ENCODE data around the gene DEUP1. TPM values are rescaled to one million over a fixed set of nuclear protein-coding genes. Genes with fewer than 3 reads are reported as not detected.

DEUP1 gene
- total RNA-seq, 1 experiment from 2014 or later, result 0.44 TPM

GRCh38 chr11:93476796-93477195 lies 146.3 kb downstream of the DEUP1 start:
- H3K36me3 Mint-ChIP-seq, result peaks cover 21% of the 10 kb centered on the region
- CTCF ChIA-PET, result no interaction called here
- 0 out of 2 replicates have a peak overlapping the region, but pooled peaks have one; percentile 22 for H3K27ac Mint-ChIP-seq
- TF ChIP-seq ZBTB21 (CRISPR knock-in tag; IDR thresholded peaks at IDR 0.05; ENCODE audit: borderline replicate concordance) (no peak), AFF4 (CRISPR knock-in tag; IDR thresholded peaks at IDR 0.05; ENCODE audit: borderline replicate concordance) (no peak), MLX (CRISPR knock-in tag; IDR thresholded peaks at IDR 0.05) (no peak), HMGA2 (CRISPR knock-in tag; IDR thresholded peaks at IDR 0.05) (no peak), ATF3 (CRISPR knock-in tag; conservative IDR thresholded peaks at IDR 0.05) (no peak), PRDM15 (CRISPR knock-in tag; IDR thresholded peaks at IDR 0.05) (no peak)
- no peaks in the 10 kb centered on the region for H3K27me3 Mint-ChIP-seq (ENCODE audit: low read depth)
- DNase-seq (ENCODE audit: low spot score) (no peak), ATAC-seq (no peak)
- no peak overlapping the region for H3K4me3 Mint-ChIP-seq
- POLR2A ChIA-PET, result no interaction called here
- H3K4me1 Mint-ChIP-seq, result peaks cover 47% of the 10 kb centered on the region
- H3K9me3 Mint-ChIP-seq, result peaks cover 17% of the 10 kb centered on the region

- Mint-ChIP-seq H3K9me3 (peaks cover 17% of the 10 kb centered on the region), H3K4me3 (peak overlapping the region; percentile 53), H3K27me3 (ENCODE audit: low read depth) (no peaks in the 10 kb centered on the region), H3K27ac (peak overlapping the region; percentile 98), H3K36me3 (peaks cover 21% of the 10 kb centered on the region), H3K4me1 (peaks cover 53% of the 10 kb centered on the region)
- ChIA-PET POLR2A (interaction anchor here (0.6 to 1.4 kb wide), 5 partner anchors 11 to 278 kb away, joined by 3 to 4 read pairs (median 3); no protein-coding TSS in a partner anchor), CTCF (interaction anchor here (0.7 to 2.2 kb wide), 2 partner anchors 14 to 65 kb away, joined by 3 to 8 read pairs; no protein-coding TSS in a partner anchor)
- ATAC-seq, result peak; percentile 86
- DNase-seq (ENCODE audit: low spot score), result no peak
- no peak for TF ChIP-seq USF2 (CRISPR knock-in tag; IDR thresholded peaks at IDR 0.05)
- TF ChIP-seq NFE2L1 (CRISPR knock-in tag; IDR thresholded peaks at IDR 0.05), result no peak
- no peak for TF ChIP-seq ESRRA (CRISPR knock-in tag; IDR thresholded peaks at IDR 0.05; ENCODE audit: borderline replicate concordance)
- TF ChIP-seq MYBL2 (CRISPR knock-in tag; IDR thresholded peaks at IDR 0.05), result no peak
- no peak for TF ChIP-seq MLX (CRISPR knock-in tag; IDR thresholded peaks at IDR 0.05)
- TF ChIP-seq TEAD4 (CRISPR knock-in tag; IDR thresholded peaks at IDR 0.05), result peak; percentile 89
- TF ChIP-seq ZNF532 (CRISPR knock-in tag; IDR thresholded peaks at IDR 0.05; ENCODE audit: borderline replicate concordance), result peak; percentile 43; the same call in 1 of the 2 replicates
- no peak for TF ChIP-seq ZNF219 (CRISPR knock-in tag; IDR thresholded peaks at IDR 0.05; ENCODE audit: borderline replicate concordance)
- peak; percentile 86 for TF ChIP-seq ZNF121 (CRISPR knock-in tag; IDR thresholded peaks at IDR 0.05)
- TF ChIP-seq TP53 (CRISPR knock-in tag; IDR thresholded peaks at IDR 0.05), result no peak
- no peak for TF ChIP-seq ZNF281 (CRISPR knock-in tag; IDR thresholded peaks at IDR 0.05)
Measured at GRCh38 chr11:93477684-93478234, 147.2 kb downstream of the DEUP1 start.
